HG03571 (cell line): ENCODE results near the gene SMIM38.
"Not testable (repeated sequence)": the region's sequence is repeated elsewhere in the genome, so short reads cannot be mapped to it uniquely, and the experiment has no call there.

Experiments used
- ATAC-seq: cut with Tn5 transposase; IDR thresholded peaks from one replicate; pipeline ENCODE4 v1.9.1; 2021; ENCODE audit not compliant: unreplicated experiment

SMIM38 gene

DNA sequence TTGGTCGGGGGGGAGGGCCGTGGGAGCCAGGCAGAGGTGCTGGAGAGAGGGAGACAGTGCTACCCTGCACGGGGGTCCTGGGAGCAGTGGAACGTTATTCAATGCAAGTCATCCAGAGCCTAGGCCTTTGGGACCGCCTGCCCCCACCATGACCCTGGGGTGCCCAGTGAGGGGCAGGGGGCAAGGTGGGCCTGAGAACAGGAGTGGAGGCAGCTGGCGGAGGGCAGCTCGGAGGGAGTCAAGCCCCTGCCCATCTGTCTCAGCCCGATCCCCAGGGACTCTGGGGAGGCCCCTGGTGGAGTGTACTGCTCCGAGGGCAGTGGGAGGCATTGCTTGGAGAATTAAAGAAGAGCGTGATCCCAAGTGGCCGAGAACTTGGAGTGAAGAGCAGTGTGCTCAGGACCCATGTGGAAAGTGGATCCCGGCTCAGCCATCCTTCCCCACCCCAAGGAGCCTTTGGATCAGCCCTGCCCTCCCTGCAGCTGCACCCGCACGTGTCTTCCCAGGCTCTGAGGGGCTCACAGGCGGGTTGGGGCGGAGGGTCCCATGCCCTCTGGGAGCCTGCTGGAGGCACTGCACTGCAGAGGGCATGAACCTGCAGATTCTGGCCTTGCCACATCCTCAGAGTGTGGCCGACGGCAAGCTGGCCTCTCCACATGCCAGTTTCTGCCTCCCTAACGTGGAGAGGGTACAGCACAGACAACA is 34.0 kb upstream of the SMIM38 start:
- no peak for ATAC-seq

DNA sequence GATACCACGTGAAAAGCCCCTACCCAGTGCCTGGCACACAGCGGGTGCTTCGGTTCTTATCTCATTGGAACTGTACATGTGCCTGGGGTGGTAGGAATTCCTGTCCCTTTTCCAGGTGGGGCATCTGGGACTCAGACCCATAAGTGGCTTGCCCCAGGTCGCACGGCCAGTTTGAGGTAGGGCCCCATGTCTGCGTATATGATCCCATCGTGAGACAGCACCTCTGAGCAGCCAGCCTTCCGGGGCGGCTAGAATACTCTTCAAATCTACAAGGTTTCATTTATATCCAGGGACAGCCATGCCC is 33.5 kb upstream of the SMIM38 start:
- no peak for ATAC-seq

DNA sequence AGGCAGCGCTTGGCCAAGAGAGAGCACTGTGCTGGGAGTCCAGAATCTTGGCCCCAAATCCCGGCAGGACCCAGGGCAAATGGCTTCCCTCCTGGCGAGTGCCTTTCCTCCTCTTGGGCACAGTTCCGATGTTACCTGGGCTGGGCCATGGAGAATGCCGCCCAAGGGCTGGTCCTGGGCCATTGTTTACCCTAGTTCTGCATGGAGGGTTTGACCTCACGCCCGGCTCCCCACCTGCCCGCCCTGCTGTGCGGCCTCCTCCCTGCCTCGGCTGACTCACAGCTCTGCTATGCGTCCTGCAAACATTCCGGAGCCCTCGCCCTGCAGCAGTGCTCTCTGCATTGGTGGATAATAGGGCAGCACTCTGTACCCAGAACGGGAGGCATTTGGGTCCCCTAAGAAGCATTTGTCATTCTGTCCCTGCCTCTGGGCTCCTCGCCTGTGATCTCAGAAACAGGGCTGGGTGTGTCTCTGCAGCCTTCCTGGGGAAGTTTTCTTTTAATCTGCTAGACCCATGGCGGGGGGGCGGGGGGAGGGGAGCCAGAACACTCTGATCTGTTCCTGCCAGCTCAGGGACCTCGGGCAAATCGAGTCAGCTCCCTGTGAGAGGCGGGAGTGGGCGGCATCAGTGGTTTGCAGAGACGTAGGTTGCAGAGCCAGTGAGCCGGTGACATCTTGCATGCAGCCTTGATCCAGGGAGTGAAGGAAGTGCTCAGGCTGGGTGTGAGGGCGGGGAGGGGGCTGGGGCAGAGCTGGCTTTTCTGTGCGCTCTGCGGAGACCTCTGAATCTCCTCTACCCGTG is 32.9 kb upstream of the SMIM38 start:
- no peak for ATAC-seq

DNA sequence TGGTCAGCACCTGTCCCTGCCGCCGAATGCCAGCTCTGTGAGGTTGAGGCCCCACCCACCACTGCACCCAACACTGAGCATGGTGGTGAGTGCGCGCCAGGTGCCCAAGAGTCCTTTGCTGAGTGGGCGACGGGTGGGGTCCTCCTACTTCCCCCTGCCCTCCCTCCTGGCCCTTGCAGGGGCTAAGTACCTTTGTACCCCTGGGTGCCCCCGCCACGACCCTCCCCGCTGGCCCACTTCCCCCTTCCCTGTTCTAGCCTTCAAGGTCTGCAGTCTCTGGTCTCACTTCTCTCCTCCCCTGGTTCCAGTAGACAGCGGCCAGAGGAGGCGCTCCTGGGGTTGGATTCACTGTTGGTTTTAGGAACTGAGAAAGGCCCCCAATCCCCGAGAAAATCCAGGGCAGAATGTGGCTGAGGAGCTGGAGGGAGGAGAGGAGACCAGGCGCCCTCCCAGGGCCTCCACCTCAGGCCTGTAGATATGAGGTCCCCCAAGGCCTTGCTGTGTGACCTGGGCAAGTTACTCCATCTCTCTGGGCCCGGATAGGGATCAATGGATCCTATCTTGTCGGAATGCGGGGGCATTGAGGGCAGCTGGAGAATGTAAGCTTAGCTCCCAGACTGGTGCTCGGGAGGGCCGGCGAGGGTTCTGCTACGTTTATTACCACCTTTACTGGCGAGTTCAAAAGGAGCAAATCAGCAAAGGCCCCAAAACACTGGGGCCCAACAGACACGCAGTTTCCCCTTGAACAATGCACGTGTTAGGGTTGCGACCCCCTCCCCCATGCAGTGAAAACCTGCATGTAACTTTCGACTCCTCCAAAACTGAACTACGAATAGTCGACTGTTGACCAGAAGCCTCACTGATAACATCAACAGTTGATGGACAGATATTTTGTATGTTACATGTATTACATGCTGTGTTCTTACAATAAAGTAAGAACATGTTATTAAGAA is 31.9 kb upstream of the SMIM38 start:
- no peak for ATAC-seq

DNA sequence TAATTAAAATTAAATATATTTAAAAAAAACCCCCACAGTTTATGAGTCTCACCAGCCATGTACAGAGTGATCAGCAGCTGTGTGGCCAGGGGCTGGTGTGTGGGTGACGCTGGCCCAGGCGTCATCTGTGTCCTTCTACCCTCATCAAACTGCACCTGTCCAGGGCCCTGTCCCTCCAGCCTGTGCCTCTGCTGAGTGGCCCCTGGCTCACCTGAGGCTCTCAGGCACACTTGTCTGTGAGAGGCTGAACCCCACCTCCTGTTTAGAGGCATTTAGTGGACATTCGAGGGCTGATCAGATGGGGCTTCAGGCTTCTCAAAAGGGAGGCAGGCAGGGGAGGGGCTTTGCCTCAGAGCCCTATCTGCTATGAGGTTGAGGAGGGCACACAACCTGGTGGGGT is 29.9 kb upstream of the SMIM38 start:
- no peak for ATAC-seq

DNA sequence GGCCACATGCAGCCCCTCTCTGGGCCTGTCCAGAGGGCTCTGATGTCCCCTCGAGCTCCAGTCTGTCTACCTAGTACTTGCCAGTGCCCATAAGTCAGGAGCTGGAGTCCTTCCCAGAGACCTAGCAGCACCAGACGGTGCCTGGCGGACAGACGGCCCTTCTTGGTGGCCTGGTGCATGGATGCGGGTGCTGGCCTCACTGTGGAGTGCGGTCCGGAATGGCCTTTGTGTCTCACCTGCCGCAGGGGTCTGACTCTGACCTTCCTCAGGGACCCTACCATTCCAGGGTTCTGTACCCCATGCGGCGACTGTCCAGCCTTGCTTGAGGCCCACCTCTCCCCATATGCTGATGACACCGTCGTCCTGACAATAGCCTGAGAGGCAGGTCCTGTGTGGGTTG is 29.4 kb upstream of the SMIM38 start:
- ATAC-seq: no peak

DNA sequence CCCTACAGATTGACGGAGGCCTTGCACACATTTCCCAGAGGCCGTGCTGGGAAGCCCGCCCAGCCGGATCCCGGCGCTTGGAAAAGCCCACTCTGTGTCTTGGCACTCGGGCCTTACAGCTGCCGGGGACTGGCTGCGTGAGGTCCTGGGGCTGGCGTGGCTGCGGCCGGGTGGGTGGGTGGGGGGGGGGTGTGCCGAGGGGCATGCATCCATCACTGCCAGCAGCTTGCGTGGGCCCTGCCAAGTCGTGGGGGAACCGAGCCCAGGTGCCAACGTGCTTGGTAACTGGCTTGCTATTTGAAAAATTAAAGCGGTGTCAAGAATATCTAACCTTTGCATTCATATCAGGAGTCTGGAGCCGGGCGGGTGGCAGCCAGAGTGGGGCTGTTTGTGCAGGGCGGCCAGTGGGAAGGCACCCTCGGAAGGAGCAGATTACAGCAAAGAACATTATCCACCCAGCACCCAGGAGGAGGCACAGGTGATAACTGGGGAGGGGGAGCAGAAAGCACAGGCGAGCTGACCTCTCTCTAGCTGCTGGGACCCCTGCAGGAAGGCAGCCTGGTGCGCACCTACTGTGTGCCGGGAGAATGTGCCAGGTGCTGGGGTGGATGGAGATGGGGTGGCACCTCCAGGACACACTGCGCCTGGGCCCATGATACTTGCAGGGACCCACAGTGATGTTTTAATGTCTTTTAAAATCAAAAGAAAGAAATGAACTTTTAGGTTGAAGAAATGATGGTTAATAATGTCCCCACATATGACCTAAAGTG is 28.5 kb upstream of the SMIM38 start:
- ATAC-seq: no peak

DNA sequence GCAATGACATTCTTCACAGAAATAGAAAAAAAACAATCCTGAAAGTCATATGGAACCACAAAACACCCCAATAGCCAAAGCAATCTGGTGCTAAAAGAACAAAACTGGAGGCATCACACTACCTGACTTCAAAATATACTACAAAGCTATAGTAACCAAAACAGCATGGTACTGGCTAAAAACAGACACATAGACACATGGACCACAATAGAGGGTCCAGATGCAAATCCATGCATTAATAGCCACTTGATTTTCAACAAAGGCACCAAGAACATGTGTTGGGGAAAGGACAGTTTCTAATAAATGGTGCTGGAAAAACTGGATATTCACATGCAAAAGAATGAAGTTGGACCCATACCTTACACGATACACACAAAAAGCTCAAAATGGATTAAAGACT is 27.9 kb upstream of the SMIM38 start:
- no peak for ATAC-seq

DNA sequence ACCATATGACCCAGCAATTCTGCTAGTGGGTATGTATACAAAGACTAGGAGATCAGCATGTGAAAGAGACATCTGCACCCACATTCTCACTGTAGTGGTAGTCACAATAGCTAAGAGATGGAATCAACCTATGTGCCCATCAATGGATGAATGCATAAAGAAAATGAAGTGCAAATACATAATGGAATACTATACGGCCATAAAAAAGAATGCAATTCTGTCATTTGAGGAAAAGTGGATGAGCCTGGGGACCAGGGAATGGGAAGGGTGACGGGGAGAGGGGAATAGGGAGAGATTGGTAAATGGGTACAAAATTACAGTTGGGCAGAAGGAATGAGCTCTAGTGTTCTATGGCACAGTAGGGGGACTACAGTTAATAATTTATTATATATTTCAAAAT is 26.7 kb upstream of the SMIM38 start:
- ATAC-seq: no peak

DNA sequence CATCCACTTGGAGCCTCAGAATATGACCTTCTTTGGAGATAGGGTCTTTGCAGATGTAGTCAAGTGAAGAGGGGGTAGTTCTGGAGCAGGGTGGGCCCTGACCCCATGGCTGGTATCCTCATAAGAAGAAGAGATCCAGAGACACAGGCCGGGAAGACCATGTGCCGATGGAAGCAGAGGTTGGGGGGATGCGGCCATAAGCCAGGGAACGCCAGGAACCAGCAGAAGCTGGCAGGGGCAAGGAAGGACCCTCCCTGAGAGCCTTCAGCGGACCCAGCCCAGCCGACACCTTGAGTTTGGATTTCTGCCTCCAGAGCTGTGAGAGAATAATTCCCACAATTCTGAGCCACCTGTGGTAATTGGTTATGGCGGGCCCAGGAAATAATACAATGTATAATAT is 26.1 kb upstream of the SMIM38 start:
- ATAC-seq: no peak

DNA sequence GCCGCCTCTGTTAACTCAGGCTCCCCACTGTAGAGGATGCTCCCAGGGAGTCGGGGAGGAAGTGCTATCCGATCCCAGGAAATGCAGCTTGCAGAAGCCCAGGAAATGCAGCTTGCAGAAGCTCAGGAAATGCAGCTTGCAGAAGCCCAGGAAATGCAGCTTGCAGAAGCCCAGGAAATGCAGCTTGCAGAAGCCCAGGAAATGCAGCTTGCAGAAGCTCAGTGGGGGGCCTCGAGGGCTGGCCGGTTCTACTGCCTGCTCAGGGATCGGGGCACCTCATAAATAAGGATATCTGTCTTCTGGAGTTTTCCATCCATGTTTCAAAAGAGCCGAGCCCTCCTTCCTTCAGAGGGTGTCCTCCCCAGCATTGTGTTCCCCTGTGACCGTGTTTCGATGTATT is 25.1 kb upstream of the SMIM38 start:
- no peak for ATAC-seq

DNA sequence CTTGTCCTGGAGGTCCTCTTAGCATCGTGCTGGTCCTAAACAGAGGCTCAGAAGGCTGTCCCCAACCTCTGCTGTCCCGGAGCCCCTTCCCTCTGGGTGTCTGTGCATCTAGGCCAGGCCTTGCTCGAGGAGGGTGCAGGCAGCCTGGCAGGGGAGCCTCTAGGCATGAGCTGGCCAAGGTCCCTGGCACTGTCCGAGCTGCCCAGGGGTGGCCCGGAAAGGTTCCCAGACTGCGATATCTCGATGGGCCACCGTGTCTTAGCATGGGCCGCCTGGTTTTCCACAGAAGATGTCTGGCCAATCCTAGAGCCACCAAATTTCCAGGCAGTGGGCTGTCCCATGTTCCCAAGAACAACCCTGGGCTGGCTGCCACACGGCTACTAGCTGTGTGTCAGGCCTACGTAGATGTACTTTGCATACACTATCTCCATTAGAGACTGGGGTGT is 24.6 kb upstream of the SMIM38 start:
- no peak for ATAC-seq

DNA sequence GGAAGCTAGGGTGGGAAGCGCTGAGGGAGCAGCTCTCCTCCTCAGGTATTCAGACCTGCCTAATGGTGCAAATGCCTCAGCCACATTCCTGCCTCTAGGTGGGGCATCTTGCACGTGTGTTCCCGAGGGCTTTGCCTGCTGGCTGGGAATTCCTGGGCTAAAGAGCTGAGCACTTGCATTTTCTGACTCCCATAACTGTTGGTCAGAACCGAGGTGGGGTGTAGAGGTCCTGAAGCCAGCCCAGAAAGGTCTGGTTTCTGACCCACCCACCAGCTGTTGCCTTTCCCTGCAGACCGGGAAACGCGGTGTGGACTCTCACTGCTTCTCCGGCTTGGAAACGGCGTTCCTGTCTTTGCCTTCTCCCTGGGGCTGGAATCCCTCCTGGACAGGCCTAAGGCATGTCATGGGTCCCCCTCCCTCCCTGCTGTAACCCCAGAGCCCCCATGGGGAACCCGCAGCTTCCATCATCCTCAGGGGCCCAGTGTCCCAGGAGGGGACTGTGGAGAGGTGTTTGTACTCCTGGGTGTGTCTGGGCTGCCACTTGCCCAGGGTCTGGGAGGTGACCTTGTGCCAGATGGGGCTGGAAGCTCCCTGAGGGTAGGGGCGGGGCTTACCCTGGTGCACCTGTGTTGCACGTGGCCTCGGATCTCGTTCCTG is 24.0 kb upstream of the SMIM38 start:
- no peak for ATAC-seq

DNA sequence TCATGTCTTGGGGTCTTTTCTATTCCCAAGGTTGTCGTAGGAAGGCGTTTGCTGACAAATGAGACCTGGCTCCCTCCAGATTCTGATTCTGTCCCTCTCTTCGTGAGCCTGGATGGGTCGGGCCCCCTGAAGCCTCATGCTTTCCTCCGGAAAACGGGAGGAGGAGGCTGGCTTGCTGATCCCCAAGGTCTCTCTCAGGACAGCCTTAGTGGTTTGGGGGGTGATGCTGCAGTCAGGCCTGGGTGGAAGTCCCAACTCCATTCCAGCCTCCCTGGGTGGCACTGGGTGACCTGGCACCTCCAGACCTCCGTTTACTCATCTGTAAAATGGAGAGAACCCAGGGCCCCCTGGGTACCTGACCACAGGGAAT is 23.4 kb upstream of the SMIM38 start:
- no peak for ATAC-seq

DNA sequence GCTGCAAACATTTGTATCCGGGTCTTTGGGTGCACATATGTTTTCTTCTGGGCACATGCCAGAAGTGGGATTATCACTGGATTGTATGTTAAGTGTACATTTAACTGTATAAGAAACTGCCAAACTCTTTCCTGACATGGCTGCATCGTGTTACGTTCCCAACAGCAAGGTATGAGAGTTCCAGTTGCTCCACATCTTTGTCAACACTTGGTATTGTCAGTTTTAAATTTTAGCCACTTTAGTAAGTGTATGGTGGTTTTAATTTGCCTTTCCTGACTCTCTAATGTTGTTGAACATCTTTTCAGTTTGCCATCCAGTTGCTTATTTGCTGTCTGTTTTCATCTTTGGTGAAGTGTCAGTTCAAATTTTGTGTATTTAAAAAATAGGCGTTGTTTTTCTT is 22.5 kb upstream of the SMIM38 start:
- ATAC-seq: no peak

DNA sequence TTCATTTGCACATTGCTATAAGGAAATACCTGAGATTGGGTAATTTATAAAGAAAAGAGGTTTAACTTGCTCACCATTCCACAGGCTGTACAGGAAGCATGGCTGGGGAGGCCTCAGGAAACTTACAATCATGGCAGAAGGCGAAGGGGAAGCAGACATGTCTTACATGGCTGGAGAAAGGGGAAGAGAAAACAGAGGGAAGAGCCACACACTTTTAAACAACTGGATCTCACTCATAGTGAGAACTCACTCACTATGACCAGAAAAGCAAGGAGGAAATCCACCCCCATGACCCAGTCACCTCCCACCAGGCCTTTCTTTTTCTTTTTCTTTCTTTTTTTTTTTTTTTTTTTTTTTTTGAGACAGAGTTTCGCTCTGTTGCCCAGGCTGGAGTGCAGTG is 21.6 kb upstream of the SMIM38 start:
- not testable (repeated sequence) for ATAC-seq

DNA sequence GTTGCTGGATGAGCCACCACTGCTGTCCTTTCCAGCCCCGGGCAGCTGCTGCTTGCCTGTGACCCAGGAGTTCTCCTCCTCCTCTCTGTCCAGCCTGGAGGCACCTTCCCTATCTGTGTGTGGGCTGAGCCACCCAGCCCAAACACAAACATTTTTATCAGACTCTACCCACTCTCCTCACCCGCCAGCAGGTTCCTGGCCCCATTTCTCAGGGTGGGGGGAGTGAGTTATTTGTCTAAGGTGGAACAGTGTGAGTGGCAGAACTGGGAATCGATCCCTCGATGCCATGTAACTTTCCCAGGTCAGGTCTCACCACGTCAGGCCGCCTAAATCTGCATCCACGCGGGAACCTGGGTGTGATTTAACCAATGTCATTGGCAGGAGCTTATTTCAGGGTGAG is 20.8 kb upstream of the SMIM38 start:
- no peak for ATAC-seq

DNA sequence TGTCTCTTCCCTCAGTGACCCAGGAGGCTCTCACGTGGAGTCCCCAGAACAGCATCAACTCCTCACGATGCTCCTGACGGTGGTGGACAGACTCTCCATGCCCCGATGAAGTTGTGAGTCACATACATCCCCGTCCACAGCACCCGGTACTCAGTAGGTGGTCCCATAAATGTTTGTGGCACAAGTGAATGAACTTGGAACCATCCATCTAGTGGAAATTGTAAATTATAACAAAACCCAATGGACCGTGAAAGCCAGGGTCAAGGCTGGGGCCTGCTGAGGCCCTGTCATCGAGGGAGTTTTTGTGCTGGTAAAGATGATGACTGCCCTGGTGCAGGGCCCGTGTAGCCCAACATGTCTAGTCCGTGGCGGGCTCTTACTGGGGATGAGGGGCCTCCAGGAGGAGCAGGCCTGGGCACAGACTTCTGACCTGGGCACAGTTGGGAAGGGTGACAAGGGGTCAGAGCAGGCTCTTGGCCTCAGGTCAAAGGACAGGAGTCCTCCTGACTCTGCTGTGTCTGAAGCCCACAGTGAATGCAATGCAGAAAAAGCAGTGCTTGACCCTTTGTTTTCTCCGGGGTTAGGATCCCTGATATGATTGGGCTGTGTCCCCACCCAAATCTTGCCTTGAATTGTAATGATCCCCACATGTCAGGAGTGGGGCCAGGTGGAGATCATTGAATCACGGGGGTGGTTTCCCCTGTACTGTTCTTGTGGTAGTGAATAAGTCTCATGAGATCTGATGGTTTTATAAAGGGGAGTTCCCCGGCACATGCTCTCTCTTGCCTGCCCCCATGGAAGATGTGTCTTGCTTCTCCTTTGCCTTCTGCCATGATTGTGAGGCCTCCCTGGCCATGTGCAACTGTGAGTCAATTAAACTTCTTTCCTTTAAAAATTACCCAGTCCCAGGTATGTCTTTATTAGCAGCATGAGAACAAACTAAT is 20.0 kb upstream of the SMIM38 start:
- no peak for ATAC-seq

DNA sequence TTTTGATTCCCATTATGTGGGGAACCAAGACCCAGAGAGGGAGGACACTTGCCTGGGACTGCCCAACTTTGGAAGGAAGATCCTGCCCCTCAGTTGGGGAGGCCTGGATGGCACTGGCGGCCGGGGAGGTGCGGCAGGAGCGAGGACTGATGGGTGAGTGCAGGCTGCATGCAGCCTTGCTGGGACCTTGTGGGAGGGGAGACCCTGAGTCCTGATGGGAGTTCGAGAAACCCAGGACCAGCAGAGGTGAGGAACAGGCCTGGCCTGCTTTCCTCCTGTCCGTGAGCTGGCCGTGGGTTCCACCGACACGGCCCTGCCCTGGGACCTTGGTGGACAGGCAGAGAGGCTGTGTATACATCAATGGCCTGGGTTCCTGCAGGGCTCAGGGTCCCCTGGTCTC is 19.3 kb upstream of the SMIM38 start:
- no peak for ATAC-seq
